Lung (tissue), 13 donors: ENCODE data around the gene SRPRA. TPM values are rescaled to one million over a fixed set of nuclear protein-coding genes. Genes with fewer than 3 reads are reported as not detected.

Experiments
- ATAC-seq: fragments of 200-7000 bp; cut with Tn5 transposase; one replicate; pipeline ENCODE4 v1.9.1; 2020; ENCODE audit warnings: moderate number of reproducible peaks; ENCODE audit not compliant: insufficient read depth, low FRiP score
- DNase-seq, 3 donors: peaks; one replicate each; pipeline ENCODE4 v3.0.0-alpha.2; 2013 to 2017
- H3K27ac ChIP-seq, 2 donors: one replicate each; pipeline ENCODE4 v1.5.1; 2013; ENCODE audit warnings: mild to moderate bottlenecking in 2 of 2, moderate library complexity in 2 of 2, control low read depth in 1 of 2, inconsistent platforms in 1 of 2, low read depth in 1 of 2, low read length in 1 of 2
- H3K27me3 ChIP-seq, 3 donors: one replicate each; pipeline ENCODE4 v1.5.1; 2013; ENCODE audit warnings: low read length in 2 of 3; ENCODE audit not compliant: control insufficient read depth in 3 of 3, insufficient read depth in 3 of 3
- H3K36me3 ChIP-seq, 4 donors: one replicate each; pipeline ENCODE4 v1.5.1; 2013; ENCODE audit warnings: low read length in 4 of 4, mild to moderate bottlenecking in 1 of 4, moderate library complexity in 1 of 4; ENCODE audit not compliant: control insufficient read depth in 4 of 4, insufficient read depth in 4 of 4
- H3K4me1 ChIP-seq, 5 donors: one replicate each; pipeline ENCODE4 v1.5.1; 2013; ENCODE audit warnings: low read length in 5 of 5, mild to moderate bottlenecking in 2 of 5, moderate library complexity in 1 of 5; ENCODE audit not compliant: control insufficient read depth in 5 of 5, insufficient read depth in 5 of 5
- H3K4me3 ChIP-seq: one replicate; pipeline ENCODE4 v1.5.1; 2013; ENCODE audit warnings: mild to moderate bottlenecking, control low read depth, moderate library complexity
- H3K9ac ChIP-seq, 2 donors: one replicate each; pipeline ENCODE4 v1.5.1; 2013; ENCODE audit warnings: low read length in 2 of 2, control low read depth in 1 of 2; ENCODE audit not compliant: insufficient read depth in 1 of 2
- H3K9me3 ChIP-seq, 4 donors: one replicate each; pipeline ENCODE4 v1.5.1; 2013; ENCODE audit warnings: low read length in 3 of 4, mild to moderate bottlenecking in 1 of 4, moderate library complexity in 1 of 4; ENCODE audit not compliant: control insufficient read depth in 4 of 4, insufficient read depth in 3 of 4
- CTCF ChIP-seq: IDR thresholded peaks from 2 replicates; pipeline ENCODE4 v1.5.1; 2012; ENCODE audit warnings: mild to moderate bottlenecking; ENCODE audit errors: control extremely low read depth, extremely low read depth
- WGBS, 2 donors: extraction: QIAGEN DNeasy Blood & Tissue Kit; methylation state at CpG; one replicate each; pipeline ENCODE4 v1.1.7; 2013; 5-methylcytosine and 5-hydroxymethylcytosine counted together
- polyA plus RNA-seq, 2 donors: library from polyadenylated mRNA; stranded (reverse); fragments of 200-250 nt; gene quantifications; one replicate each; pipeline ENCODE4 v1.2.1, GENCODE V29; 2013
- small RNA-seq: library from RNA; depleted of rRNA; stranded (forward); fragments of <200 nt; gene quantifications from one replicate; pipeline ENCODE3, GENCODE V24; 2014; ENCODE audit warnings: low replicate concordance
- total RNA-seq, 2 donors: library from RNA; depleted of rRNA in 1 of 2; stranded (reverse); fragments of >200 nt in 1 of 2; gene quantifications; one replicate each; pipeline ENCODE4 v1.2.1, GENCODE V29; 2014 to 2021
- donor health status: control.
- donor health status: control.
- donor health status: Bipolar disorder and iron deficiency.
- donor health status: healthy.
- donor health status: DM: yes; HTN: yes; CAD: no.

SRPRA gene
- total and polyA plus RNA-seq, 4 donors = 51.7 to 145 (median 82.4) TPM

DNA sequence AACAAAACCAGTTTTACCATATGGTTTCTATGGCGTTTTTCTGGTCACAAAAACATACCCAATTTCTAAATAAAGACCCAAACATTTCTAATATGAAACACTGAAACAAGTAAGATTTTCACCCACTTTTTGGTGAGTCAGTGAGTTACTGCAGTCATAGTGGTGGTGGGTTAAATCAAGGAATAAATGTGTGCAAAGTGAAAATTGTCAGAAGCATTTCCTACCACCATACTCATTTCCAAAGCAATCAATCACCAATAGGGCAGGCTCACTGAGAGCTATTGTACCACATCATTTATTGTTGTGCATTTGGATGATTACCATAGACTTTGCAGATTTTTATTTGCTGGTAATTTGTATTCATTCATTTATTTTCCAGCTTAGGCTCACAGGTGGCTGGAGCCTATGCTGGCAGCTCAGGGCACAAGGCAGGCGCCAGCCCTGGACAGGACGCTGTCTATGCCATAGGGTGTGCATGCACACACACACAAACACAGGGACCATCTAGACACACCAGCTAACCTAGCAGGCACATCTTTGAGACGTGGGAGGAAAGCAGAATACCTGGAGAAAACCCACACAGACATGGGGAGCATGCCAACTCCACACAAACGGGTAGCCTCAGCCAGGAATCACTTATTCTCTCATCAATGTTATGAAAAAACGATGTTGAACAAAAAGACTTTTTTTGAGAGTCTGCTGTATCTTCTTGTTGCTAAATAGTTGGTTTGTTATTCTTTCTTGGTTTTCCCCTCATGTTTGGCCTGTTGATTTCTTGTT, 52.0 kb downstream of the SRPRA start:
- Histone ChIP-seq H3K27ac (no peak overlapping the region), H3K4me1 (peaks cover 4 to 13% (median 9%) of the 10 kb centered on the region in 5 donors)
- DNase-seq = no peak

GRCh38 chr11:126214841-126215240, 53.9 kb downstream of the SRPRA start:
- Histone ChIP-seq H3K4me3 (no peak overlapping the region), H3K36me3 (peaks cover 0 to 4% (median 0%) of the 10 kb centered on the region in 4 donors), H3K4me1 (peaks cover 8 to 22% (median 14%) of the 10 kb centered on the region in 5 donors), H3K27ac (no peak overlapping the region), H3K9me3 (no peaks in the 10 kb centered on the region), H3K27me3 (no peaks in the 10 kb centered on the region), H3K9ac (no peak overlapping the region)
- DNase-seq = no peak
- WGBS, 2 donors = 26 to 43% methylated on average over 6 of the region's 6 CpGs
- TF ChIP-seq CTCF = no peak
- ATAC-seq = no peak

More for the DNA sequence above, 52.0 kb downstream of the SRPRA start:
- Histone ChIP-seq H3K9me3 (no peaks in the 10 kb centered on the region), H3K4me3 (no peak overlapping the region), H3K9ac (no peak overlapping the region), H3K27me3 (no peaks in the 10 kb centered on the region), H3K36me3 (no peaks in the 10 kb centered on the region)
- no peak for ATAC-seq
- no peak for TF ChIP-seq CTCF
- 77 to 87% methylated on average over 6 of the region's 6 CpGs for WGBS, 2 donors

GRCh38 chr11:126214441-126214840, 54.3 kb downstream of the SRPRA start:
- no peaks in the 10 kb centered on the region for H3K27me3 ChIP-seq
- H3K27ac ChIP-seq = no peak overlapping the region
- H3K4me1 ChIP-seq = peaks cover 8 to 22% (median 14%) of the 10 kb centered on the region in 5 donors
- ATAC-seq (no peak), DNase-seq (no peak)
- WGBS, 2 donors = 12 to 35% methylated on average over 2 of the region's 2 CpGs
- no peak overlapping the region for H3K9ac ChIP-seq
- no peaks in the 10 kb centered on the region for H3K9me3 ChIP-seq
- no peak for TF ChIP-seq CTCF
- peaks cover 0 to 4% (median 2%) of the 10 kb centered on the region in 4 donors for H3K36me3 ChIP-seq
- no peak overlapping the region for H3K4me3 ChIP-seq

Small RNA genes lying within 50 kb of the gene (small RNA-seq; reads per million reads assigned to genes)
- gene RN7SL351P = not detected
- not detected for gene RNU4-86P

Other genes with a start within 250 kb of the SRPRA start
- gene CDON, start 206.0 kb downstream of the SRPRA start, total RNA-seq = 10 to 100 TPM; 17.8 to 25.6 TPM
- 1 to 10 TPM; 1.5 to 1.9 TPM for gene CDON, start 206.0 kb downstream of the SRPRA start, polyA plus RNA-seq
- gene RPUSD4, start 57.2 kb downstream of the SRPRA start, total RNA-seq = 10 to 100 TPM; 25.2 to 27.8 TPM
- 10 to 100 TPM; 13.3 to 14.3 TPM for gene RPUSD4, start 57.2 kb downstream of the SRPRA start, polyA plus RNA-seq
- gene FAM118B, start 57.1 kb downstream of the SRPRA start, total RNA-seq = 10 to 100 TPM; 23.0 to 24.3 TPM
- gene FAM118B, start 57.1 kb downstream of the SRPRA start, polyA plus RNA-seq = 10 to 100 TPM; 10.8 to 18.4 TPM
- 10 to 100 TPM; 18.0 to 28.4 TPM for gene FOXRED1, start 259 bp upstream of the SRPRA start, total RNA-seq
- gene FOXRED1, start 259 bp upstream of the SRPRA start, polyA plus RNA-seq = 10 to 100 TPM; 19.3 to 22.2 TPM
- gene TIRAP, start 14.2 kb upstream of the SRPRA start, total RNA-seq = 10 to 100 TPM; 10.9 to 12.5 TPM
- 1 to 10 TPM; 5.5 to 8.6 TPM for gene TIRAP, start 14.2 kb upstream of the SRPRA start, polyA plus RNA-seq
- gene DCPS, start 35.2 kb upstream of the SRPRA start, total RNA-seq = 10 to 100 TPM; 10.7 to 20.4 TPM
- 10 to 100 TPM; 20.4 to 26.3 TPM for gene DCPS, start 35.2 kb upstream of the SRPRA start, polyA plus RNA-seq
- 10 to 100 TPM; 31.5 to 31.9 TPM for gene ST3GAL4, start 86.8 kb upstream of the SRPRA start, total RNA-seq
- gene ST3GAL4, start 86.8 kb upstream of the SRPRA start, polyA plus RNA-seq = 10 to 100 TPM; 23.6 to 38.3 TPM